ENCODE measurements around the gene STX16. TPM values are rescaled to one million over a fixed set of nuclear protein-coding genes. Genes with fewer than 3 reads are reported as not detected.

STX16 gene
- total RNA-seq, 4 donors from 2014 or later, result 26.1 to 90.4 (median 47.8) TPM

GRCh38 chr20:58605292-58606065 is 45.6 kb upstream of the STX16 start:
- Histone ChIP-seq H3K9me3 (no peaks in the 10 kb centered on the region), H3K27me3 (no peaks in the 10 kb centered on the region), H3K4me1 (peaks cover 0 to 26% (median 3%) of the 10 kb centered on the region in 3 donors), H3K36me3 (no peaks in the 10 kb centered on the region), H3K4me3 (no peak overlapping the region), H3K27ac (no peak overlapping the region)
- no peak for ATAC-seq
- WGBS, 2 donors (ENCODE audit: low coverage in 1 of 2), result 87% methylated on average over 8 of the region's 19 CpGs; no CpG with 5 or more reads in 1 of the 2 donors
- TF ChIP-seq POLR2A (IDR thresholded peaks at IDR 0.05), result no peak
- TF ChIP-seq POLR2AphosphoS5 (IDR thresholded peaks at IDR 0.05), result no peak
- no peak for TF ChIP-seq CTCF (IDR thresholded peaks at IDR 0.05)
- no peak for TF ChIP-seq EP300 (IDR thresholded peaks at IDR 0.05)

- 92 to 95% methylated on average over 4 to 7 of the region's 9 CpGs for WGBS, 2 donors (ENCODE audit: low coverage in 1 of 2)
- H3K27me3 ChIP-seq, result no peaks in the 10 kb centered on the region
- no peak for ATAC-seq
Measured at GRCh38 chr20:58606184-58606583, 44.9 kb upstream of the STX16 start.

GRCh38 chr20:58608096-58608840 is 42.8 kb upstream of the STX16 start:
- ATAC-seq, result no peak

More at GRCh38 chr20:58606184-58606583, 44.9 kb upstream of the STX16 start:
- no peaks in the 10 kb centered on the region for H3K36me3 ChIP-seq
- peaks cover 0 to 26% (median 3%) of the 10 kb centered on the region in 3 donors for H3K4me1 ChIP-seq
- no peak for TF ChIP-seq POLR2A (IDR thresholded peaks at IDR 0.05)
- no peak for TF ChIP-seq CTCF (IDR thresholded peaks at IDR 0.05)
- no peak for TF ChIP-seq POLR2AphosphoS5 (IDR thresholded peaks at IDR 0.05)
- no peak for TF ChIP-seq EP300 (IDR thresholded peaks at IDR 0.05)
- no peak overlapping the region for H3K4me3 ChIP-seq
- no peaks in the 10 kb centered on the region for H3K9me3 ChIP-seq
- no peak overlapping the region for H3K27ac ChIP-seq

GRCh38 chr20:58609026-58609425 is 42.1 kb upstream of the STX16 start:
- ATAC-seq, result no peak
- peaks cover 0 to 25% (median 11%) of the 10 kb centered on the region in 3 donors for H3K4me1 ChIP-seq

More at GRCh38 chr20:58608096-58608840, 42.8 kb upstream of the STX16 start:
- 97 to 100% methylated on average over 2 to 8 of the region's 17 CpGs for WGBS, 2 donors (ENCODE audit: low coverage in 1 of 2)
- Histone ChIP-seq H3K9me3 (no peaks in the 10 kb centered on the region), H3K27me3 (no peaks in the 10 kb centered on the region), H3K27ac (no peak overlapping the region), H3K36me3 (no peaks in the 10 kb centered on the region), H3K4me3 (no peak overlapping the region), H3K4me1 (peaks cover 0 to 29% (median 11%) of the 10 kb centered on the region in 3 donors)
- no peak for TF ChIP-seq POLR2AphosphoS5 (IDR thresholded peaks at IDR 0.05)
- TF ChIP-seq EP300 (IDR thresholded peaks at IDR 0.05), result no peak
- TF ChIP-seq POLR2A (IDR thresholded peaks at IDR 0.05), result no peak
- no peak for TF ChIP-seq CTCF (IDR thresholded peaks at IDR 0.05)

More at GRCh38 chr20:58609026-58609425, 42.1 kb upstream of the STX16 start:
- TF ChIP-seq EP300 (IDR thresholded peaks at IDR 0.05), result no peak
- TF ChIP-seq CTCF (IDR thresholded peaks at IDR 0.05), result no peak
- Histone ChIP-seq H3K27ac (no peak overlapping the region), H3K27me3 (no peaks in the 10 kb centered on the region), H3K4me3 (no peak overlapping the region), H3K36me3 (no peaks in the 10 kb centered on the region), H3K9me3 (no peaks in the 10 kb centered on the region)
- WGBS, 2 donors (ENCODE audit: low coverage in 1 of 2), result 93% methylated on average over 3 of the region's 12 CpGs; no CpG with 5 or more reads in 1 of the 2 donors

Measured in gastroesophageal sphincter (tissue), 4 donors.